Stimulated activated CD4-positive, alpha-beta T cell treated with anti-CD3 and anti-CD28 coated beads, Interleukin-2, amount 100 ng/mL, for 24 hours (primary cell): ENCODE measurements around the gene CAMK1.
A peak's percentile ranks its signal among the peaks of the same experiment; 100 is the strongest.
"Not testable (repeated sequence)": the region's sequence is repeated elsewhere in the genome, so short reads cannot be mapped to it uniquely, and the experiment has no call there.

Experiments used
- DNase-seq, 2 donors: peaks; one replicate each; pipeline ENCODE4 v3.0.0-alpha.2; 2020

The CAMK1 gene

DNA sequence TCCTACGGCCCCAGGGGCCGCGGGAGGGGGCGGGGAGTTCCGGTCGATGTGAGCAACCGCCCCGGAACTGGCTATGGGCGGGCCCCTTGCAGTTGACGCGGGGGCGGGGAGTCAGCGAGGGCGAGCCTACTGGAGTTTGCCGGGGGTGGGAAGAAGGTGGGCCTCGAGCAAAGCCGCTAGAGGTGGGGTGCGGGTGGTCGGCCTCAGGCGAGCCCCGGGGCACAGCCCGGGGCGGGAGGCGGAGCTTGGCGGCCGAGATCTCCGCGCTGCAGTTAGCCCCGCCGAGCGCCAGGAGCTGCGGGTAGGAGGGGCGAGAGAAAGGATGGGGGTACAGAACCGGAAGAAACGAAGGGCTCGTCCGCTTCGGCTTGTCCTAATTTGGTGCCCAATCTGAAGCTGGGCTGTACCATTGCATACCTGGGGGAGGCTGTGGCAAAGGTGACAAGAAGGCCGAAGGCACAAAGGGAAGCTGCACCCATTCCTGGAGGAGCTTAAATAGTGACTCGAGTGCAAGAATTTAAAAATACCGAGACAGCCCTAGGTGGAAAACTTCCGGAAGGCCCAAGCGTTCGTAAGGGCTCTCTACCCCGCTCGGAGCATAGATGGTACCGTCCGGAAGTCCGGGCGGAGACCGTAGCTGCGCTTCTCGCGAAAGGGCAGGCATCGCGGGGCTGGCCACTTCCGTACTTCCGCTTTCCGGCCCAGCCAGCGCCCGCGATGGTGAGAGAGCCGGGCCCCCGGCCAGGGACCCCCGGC, 22.8 kb upstream of the CAMK1 start, which contains the start of the genes ARPC4 and TADA3:
TSS of gene ARPC4 (plus strand) at position 678 of the 756 bp plus-strand sequence. CDS start at position 718, 40 bp downstream.
TSS of gene TADA3 (minus strand) at position 69 of the 756 bp plus-strand sequence. CDS start 1,007 bp downstream, outside the sequence.
- peak; percentile 91 to 92 for DNase-seq

DNA sequence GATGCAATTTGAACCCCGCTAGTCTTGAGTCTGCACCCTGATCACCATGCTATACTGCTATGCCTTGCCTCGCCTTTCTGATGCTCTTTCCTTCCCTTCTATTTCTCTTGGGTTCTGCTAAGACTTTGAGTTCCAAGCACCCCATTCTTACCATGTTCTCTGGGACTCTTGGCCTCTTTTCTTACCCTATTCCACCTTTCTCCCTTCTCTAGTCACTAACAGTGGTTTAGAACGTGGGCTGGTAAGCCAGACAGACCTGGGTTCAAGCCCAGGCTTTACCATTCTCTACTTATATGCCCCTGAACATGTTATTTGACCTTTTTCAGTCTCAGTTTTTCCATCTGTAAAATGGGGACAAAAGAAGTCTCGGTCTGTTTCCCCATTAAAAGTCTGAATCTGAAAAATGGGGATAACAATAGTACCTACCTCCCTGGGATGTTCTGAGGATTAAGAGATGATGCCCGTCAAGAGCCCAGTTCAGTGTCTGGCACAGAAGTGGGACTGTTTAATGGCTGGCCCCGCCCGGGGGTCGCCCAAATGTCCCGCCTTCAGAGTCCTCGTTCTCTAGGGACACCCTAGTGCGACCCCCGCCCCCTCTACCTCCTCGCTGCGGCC, 22.1 kb upstream of the CAMK1 start:
- DNase-seq: no peak

DNA sequence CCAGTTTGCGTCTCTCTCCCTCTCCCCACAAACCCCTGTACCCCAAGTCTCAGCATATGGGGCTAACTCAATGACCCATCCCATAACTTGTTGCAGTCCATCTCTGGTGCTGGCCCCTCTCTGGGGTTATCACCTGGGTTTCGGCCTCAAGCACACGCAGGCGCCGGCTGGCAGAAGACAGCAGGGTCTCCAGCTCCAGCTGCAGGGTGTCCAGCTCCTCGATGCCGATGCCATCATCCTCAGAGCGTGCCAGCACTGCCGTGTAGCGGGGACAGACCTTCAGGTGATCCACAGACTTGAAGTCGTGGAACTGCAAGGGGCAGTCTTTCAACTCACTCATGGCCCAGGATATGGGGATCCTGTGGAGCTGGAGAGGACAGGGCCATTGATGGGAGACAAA, 21.4 kb upstream of the CAMK1 start:
- no peak for DNase-seq

DNA sequence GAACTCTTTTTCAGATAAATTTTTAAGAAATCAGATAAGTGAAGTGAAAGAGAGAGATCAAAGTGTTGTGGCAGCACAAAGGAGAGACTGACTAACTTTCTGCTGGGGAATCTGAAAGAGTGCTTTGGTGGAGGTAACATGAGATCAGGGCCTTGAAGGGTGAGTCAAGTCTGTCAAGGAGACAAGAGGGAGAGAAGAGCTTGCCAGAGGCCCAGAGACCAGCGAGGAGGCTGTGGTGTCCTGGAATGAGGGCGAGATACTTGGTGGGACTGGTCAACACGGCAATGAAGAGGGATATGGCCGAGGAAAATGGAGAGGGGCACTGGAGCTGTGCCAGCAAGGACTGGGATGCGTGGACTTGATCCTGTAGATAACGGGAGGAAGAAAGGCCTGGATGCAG, 18.0 kb upstream of the CAMK1 start:
- DNase-seq: peak in 1 of 2 donors; percentile 37

DNA sequence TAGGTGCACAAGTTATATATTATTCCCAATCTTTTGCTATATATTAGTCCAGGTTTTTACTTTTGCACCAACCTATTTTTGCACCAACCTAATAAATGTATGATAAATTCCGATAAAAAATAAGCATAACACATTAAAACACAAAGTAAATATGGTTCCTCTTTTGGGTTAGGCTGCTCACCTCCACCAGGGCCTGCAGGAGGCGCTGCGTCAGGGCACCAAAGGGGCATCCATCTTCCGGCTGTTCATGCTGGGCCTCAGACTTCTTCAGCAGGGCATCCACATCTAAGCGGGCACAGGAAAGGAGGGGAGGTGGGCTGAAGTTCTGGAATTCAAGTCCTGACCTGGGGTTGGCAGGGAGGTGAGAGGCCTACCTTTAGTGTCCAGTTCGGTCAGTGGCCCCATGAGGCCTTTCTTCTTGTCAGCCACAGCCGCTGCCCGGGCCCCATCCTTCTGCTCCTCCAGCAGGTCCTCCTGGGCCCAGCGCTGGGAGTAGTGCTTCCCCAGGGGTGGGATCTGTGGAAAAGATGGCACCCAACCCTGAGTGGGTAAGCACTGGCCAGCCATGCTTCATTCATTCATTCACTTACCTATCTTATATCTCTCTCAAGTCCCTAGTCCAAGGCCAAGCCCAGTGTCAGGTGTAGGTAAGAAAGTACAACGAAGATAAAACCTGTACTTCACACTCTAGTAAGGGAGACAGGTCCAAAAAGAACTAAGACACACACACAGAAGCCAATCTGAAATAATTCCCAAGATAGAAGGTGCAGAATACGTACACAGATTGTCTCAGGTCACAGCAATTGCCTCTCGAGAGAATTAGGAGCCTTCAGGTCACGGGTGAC, 17.3 kb upstream of the CAMK1 start:
- no peak for DNase-seq

DNA sequence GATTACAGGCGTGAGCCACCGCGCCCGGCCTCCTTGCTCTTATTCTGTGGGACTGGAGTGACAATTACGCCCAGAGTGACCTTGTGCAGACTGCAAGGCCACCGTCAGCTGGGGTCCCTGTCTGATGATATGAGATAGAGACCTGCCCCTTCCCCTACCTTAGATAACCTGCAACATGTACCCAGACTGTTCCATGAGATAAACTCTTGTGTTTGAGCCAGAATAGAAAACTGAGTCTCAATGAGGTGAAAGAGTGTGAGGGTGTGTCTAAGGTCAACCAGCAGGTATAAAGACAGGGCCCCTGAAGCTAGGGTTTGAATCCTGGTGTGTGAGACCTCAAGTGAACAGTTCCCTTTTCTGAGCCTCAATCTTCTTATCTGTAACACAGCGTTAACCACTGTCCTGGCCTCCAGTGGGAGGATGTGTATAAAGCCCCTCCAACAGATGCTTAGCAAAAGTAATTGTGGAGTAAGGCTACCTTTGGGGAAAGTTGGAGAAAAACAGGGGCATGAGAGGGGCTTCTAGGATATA, 16.5 kb upstream of the CAMK1 start:
- DNase-seq: no peak

DNA sequence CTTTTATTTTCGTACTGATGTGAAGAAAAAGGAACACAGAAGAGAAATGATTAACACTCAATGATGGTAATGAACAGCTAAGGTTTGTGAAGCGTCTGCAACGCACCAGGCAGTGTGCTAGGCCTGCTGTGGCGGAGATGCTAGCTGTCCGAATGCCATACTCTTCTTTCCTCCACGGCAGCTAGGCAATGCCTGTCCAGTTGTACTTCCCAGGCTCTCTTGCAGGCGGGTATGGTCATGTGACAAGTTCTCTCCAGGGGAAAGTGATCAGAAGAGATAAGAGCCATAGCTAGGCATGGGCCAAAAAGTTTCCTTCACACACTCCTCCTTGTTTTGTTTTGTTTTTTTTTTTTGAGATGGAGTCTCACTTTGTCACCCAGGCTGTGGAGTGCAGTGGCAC, 15.9 kb upstream of the CAMK1 start:
- DNase-seq: no peak

DNA sequence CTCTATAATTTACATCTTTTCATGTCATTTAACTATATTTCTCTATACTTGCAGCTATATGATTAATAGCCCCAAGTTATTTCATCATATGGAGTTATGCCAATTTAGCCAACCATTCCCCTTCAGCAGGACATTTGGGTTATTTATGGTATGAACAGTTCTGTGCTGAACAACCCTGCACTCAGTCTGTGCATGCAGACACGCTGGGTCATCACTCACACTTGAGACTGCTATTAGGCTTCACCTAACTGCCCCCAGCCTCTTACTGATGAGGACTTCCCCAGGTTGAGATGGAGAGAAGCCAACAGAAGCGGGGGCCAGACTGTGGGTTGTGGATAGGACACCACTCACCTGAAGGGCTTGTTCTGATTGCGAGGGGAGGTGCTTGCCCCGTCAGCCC, 15.2 kb upstream of the CAMK1 start:
- DNase-seq: no peak

DNA sequence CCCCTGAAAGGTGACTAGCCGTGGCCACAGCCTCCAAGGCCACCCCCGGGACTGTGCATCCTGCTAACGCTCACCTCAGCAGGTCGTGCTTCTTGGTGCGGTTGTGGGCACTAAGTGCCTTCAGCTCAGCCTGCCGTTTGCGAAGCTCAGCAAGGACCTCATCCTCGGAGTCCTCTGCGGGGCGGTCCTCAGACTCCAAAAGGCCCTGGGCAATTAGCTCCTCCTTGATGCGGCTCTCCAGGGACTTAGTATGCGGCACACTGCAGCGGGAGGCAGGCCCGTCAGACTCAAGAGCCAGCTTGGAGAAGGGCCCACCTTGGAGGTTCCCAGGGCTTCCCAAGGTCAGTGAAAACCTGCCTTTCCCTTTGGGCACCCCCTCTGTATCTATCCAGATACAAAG, 14.2 kb upstream of the CAMK1 start:
- DNase-seq: no peak

DNA sequence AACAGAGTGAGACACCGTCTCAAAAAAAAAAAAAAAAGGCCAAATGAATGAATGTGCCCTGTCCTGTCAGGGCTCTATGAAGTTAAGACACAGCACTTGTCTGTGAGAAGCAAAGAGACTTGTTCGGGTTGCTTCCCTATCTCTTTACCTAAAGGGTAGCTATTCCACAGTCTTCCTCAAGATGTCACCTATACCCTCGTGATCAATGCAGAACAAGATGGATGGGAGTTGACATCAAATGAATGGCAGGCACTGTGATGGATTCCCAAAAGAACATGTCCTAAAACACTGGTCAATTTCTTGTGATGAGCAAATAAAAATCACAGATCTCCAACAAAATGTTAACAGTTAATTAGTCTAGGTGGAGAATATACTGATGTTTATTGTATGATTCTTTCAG, 13.0 kb upstream of the CAMK1 start:
- DNase-seq: no peak

DNA sequence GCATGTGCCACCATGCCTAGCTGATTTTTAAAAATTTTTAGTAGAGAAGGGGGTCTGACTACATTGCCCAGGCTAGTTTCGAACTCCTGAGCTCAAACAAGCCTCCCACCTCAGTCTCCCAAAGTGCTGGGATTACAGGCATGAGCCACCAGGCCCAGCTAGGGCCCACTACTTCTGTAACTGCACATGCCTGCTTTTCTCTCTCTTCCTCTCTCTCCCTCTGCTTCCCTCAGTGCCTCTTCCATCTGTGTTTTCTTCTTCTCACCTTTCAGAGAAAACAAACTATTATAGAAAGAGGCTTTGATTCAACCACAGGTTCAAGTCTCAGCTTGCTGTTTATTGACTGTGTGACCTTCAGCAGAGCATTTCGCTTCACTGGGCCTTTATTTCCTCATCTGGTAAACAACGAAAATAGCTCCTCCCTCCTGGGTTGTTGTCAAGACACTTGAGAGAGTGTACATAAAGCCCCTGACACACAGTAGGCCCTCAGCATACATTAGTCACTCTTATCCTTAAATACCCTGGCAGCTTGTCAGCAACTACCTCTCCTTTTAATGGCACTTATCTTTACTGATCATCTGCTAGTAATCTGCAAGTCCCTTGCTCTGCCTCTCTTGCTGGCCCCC, 12.3 kb upstream of the CAMK1 start:
- DNase-seq: no peak

DNA sequence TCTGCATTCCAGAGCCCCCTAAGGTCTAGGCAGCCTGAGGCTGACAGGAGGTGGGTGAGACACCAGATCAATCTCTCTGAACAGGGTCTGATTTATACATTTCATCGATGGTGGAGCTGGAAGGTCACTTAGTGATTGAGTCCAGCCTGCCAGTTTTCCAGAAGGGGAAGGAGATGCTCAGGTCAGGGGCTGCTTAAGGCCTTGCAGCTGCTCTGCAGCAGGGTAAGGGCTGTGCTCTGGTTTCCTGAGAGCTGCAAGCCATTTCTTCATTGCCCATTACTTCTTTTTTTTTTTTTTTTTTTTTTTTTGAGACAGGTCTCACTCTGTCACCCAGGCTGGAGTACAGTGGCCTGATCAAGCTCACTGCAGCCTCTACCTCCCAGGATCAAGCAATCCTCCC, 11.8 kb upstream of the CAMK1 start:
- DNase-seq: no peak

DNA sequence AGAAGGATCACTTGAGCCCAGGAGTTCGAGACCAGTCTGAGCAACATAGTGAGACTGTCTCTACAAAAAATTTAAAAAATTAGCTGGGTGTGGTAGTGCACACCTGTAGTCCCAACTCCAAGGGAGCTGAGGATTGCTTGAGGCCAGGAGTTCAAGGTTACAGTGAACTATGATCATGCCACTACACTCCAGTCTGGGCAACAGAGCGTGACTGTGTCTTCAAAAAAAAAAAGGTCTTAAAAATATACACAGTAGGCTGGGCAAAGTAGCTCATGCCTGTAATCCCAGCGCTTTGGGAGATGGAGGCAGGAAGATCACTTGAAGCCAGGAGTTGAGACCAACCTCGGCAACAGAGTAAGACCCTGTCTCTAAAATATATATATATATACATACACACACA, 11.2 kb upstream of the CAMK1 start:
- DNase-seq: no peak

DNA sequence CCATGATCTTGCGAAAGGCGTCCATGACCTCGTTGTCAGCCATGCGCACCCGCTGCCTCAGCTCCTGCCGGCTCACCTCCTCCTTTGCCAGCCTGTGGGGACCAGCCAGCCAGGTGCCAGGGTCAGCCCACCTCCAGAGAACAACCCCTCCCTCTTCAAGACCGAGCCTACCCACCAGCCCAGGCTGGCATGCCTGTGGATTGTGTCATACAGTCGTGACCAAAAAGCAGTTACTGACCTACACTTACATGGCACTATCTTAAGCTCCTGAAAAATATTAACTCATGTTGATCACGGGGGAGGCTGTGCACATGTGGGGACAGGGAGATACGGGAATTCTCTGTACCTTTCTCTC, 10.7 kb upstream of the CAMK1 start:
- DNase-seq: no peak

DNA sequence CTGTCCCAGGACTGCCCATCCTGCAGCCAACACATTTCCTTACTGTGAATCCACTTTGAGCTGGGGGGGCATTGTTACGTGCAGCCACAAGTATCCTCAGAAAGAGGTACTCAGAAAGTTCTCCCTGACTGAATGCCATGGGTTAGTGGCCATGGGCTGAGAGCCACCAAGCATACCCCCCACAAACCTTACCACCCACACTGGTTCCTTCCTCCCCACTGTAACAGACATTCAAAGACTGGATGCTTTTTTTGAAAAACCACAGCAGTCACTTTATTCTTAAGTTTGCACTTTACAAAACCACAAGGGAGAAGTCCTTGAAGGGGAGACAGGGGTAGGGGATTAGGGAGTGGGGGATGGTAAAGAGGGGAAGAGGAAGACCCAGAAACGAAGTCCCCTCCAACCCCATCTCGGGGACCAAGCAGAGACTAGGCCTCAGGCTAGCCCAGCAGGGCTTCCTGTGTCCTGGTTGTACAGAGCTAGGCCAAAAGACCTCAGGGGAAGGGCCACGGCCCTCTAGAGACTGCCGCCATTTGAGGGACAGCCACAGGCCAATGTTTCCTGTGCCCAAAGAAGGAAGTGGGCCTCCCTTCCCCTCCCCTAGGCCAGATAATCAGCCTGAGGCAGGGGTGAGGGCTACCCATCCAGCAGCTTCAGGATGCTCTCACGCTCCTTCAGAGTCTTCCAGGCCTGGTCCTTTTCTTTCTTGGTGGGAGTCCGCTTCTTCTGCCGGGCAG, 10.1 kb upstream of the CAMK1 start:
- DNase-seq: peak in 1 of 2 donors; percentile 41

DNA sequence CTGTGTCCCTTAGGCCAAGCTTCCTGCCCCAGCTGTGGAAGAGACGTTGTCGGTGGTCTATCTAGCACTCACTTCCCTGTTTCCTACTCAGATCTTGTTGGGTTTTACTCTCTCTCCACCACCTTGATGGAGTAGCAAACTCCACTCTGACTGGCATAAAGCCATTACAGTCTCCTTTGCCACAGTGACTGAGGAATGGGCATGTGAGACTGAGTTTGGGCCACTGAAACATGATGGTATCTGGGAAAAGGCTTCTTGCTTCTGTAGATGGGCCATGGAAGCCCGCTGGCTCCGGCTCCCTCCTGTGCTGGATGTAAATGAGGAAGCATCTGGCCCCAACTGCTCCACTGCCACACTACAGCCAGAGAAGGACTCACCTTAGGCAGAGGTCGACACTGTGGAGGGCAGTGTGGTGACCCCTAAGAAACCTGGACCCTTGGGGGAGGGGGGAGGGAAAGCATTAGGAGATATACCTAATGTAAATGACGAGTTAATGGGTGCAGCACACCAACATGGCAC, 9.4 kb upstream of the CAMK1 start:
- DNase-seq: no peak

DNA sequence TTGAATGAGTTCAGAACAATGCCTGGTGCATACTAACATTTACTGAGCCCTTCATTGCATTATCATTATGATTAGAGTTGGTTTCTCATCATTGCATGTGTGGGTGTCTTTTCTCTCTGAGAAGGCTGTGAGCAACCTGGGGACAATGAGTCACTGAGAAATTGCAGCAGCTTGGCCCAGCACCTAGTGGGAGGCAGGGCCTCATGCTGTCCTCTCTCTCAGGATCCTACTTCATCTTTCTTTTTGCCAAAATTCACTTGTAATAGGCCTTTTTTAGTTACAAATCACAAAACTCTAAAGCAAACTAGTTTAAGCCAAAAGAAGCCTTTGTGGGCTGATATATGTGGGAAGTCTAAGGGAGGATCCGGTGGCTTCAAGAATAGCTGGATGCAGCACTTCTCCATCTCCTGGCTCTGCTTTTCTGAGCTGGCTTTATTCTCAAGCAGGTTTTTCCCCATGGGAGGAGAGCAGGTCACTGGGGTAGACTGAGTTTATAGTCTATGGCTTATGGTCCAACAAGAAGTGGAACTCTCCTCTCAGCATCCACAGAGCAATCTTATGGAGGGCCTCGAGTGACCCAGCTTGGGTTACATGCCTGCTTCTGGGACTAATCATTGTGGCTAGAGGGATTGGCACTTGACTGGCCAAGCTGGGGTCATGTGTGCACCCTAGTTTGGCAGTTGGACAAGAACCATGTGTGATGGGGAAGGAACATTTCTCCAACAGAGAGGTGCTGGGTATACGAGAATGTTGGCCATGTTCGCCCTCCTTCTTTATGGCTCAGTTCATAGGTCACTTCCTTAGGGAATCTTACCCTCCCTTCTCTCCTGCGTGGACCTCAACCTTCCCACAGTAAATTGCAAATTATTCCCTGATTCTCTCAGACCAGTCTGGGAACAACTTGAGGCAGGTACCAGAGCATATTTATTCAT, 8.7 kb upstream of the CAMK1 start:
- DNase-seq: peak; percentile 67 to 75

DNA sequence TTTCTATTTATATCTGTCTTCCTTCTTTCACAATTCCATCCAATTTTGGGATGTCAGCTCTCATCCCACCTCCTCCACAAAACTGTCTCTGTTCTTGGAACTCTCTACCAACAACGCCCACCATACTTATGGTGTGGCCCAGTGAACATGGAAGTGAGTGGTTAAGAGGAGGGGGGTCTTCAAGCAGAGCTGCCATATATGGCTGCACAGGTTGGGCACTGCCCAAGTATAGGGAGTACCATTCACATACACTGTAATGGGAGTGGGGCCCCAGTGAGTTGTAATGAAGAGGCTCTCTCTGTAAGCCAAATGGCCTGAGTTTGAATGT, 7.9 kb upstream of the CAMK1 start:
- DNase-seq: no peak

DNA sequence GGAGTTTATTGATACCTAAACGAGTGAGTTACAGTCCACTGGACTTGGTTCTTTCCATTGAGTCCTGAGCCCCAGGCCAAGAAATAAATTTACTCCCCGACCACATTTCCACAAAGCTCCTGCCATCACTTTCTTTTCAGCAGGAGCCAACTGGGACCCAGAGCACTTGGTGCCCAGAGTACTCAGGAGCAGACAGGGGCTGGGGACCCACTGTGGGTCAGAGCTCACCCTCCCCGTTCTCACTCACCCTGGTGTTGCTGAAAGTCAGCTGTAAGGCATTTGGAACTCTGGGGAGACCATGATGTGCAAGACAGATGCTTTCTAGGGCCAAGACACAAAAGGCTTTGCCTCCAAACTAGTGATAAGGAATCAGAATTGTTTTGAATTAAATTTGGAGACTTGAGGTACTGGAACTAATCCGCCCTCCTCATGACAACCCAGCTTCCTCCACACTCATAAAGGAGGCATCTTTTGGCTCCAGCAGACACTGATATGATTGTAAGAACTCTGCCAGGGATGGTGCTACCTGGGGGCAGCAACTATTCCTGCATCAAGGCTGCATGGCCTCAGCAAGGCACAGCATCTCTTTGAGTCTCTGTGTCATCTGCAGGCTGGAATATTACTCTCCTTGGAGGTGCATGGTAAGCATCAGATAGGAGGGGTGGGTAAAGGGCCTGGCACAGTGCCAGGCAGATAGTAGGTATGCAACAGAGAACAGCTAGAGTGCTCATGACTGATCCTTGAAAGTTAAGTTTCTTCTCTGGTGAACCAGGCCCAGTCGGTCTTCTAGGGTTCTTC, 7.3 kb upstream of the CAMK1 start:
- peak in 1 of 2 donors; percentile 28 for DNase-seq

DNA sequence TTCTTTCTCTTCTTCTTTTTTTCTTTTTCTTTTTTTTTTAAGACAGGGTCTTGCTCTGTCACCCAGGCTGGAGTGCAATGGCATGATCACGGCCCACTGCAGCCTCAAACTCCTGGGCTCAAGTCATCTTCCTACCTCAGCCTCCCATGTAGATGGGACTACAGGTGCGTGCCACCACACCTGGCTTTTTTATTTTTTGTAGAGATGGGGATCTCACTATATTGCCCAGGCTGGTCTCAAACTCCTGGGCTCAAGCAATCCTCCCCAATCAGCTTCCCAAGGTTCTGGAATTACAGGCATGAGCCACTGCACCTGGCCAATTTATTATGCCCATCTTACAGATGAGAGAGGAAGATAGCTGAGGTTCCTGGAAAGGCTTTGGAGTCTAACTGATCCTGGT, 1.3 kb upstream of the CAMK1 start:
- DNase-seq: not testable (repeated sequence)
